Coronary artery (tissue), 2 donors: ENCODE results near the gene FOXG1.

Experiments used
- DNase-seq: peaks from one replicate; pipeline ENCODE4 v3.0.0-alpha.2; 2017; ENCODE audit warnings: low spot score
- H3K27ac ChIP-seq, 2 donors: fragments of 200-600 bp; sonication (generic); one replicate each; pipeline ENCODE4 v1.5.1; 2016 to 2019
- H3K4me3 ChIP-seq: fragments of 200-600 bp; sonication (generic); 2 replicates; pipeline ENCODE4 v1.5.1; 2016; ENCODE audit warnings: mild to moderate bottlenecking, moderate library complexity
- TF ChIP-seq, protein P1 (sequence below): fragments of 200-600 bp; sonication (generic); IDR thresholded peaks from one replicate; pipeline ENCODE4 v1.5.1; 2019; ENCODE audit warnings: antibody characterized with exemption

The FOXG1 gene

GRCh38 chr14:28778138-28779117 lies 11.8 kb downstream of the FOXG1 start:
- H3K27ac ChIP-seq = no peak overlapping the region
- TF ChIP-seq, protein P1, sequence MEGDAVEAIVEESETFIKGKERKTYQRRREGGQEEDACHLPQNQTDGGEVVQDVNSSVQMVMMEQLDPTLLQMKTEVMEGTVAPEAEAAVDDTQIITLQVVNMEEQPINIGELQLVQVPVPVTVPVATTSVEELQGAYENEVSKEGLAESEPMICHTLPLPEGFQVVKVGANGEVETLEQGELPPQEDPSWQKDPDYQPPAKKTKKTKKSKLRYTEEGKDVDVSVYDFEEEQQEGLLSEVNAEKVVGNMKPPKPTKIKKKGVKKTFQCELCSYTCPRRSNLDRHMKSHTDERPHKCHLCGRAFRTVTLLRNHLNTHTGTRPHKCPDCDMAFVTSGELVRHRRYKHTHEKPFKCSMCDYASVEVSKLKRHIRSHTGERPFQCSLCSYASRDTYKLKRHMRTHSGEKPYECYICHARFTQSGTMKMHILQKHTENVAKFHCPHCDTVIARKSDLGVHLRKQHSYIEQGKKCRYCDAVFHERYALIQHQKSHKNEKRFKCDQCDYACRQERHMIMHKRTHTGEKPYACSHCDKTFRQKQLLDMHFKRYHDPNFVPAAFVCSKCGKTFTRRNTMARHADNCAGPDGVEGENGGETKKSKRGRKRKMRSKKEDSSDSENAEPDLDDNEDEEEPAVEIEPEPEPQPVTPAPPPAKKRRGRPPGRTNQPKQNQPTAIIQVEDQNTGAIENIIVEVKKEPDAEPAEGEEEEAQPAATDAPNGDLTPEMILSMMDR = no peak
- DNase-seq = no peak
- H3K4me3 ChIP-seq = no peak overlapping the region

- no peak overlapping the region for H3K4me3 ChIP-seq
- DNase-seq = no peak
- TF ChIP-seq, protein P1 = no peak
- H3K27ac ChIP-seq = no peak overlapping the region
Measured at GRCh38 chr14:28779456-28779855, 12.9 kb downstream of the FOXG1 start.

DNA sequence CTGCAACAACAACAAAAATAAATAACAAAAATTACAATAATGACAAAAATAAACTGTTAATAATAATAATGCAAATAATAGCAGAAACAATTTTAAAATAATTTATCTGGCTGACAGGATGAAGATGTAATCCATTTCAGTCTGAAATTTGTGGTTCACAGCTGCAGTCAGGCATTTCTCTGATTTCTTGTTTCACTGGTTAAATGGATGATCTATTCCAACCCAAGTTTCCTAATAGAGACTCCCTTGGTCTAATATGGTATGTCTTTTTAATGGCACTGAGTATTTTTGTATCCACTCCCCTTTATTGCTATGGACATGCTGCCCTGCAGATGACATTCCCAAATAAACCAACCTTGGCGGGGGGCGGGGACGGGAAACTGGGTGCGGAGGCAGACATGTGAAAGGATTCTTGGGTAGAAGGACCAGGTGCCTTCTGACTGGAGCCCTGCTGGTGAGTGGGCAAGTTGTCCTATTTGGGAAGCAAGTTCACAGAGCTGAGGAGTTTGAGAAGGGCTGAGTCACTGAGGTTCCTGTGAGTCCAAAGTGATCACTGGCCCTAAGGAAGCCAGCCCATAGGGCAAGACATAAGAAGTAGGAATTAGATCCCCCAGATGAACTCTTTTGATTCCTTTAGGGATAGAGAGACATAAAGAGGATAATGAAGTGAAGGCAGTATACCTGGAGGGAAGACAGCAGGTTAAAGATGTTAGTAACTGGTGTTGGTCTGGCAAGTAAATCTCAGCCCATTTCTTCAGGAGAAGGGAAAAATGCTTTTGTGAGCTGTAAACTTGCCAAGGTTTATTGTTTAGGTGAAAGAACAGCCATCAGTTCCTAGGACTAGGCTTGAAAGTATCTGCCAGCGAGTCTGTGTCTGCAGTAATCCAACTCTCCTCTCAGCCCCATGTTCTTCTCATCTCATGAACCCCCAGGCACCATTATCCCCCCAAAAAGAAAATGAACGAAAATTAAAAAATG lies 14.5 kb downstream of the FOXG1 start:
- TF ChIP-seq, protein P1 = no peak
- Histone ChIP-seq H3K27ac (no peak overlapping the region), H3K4me3 (no peak overlapping the region)
- DNase-seq = no peak

DNA sequence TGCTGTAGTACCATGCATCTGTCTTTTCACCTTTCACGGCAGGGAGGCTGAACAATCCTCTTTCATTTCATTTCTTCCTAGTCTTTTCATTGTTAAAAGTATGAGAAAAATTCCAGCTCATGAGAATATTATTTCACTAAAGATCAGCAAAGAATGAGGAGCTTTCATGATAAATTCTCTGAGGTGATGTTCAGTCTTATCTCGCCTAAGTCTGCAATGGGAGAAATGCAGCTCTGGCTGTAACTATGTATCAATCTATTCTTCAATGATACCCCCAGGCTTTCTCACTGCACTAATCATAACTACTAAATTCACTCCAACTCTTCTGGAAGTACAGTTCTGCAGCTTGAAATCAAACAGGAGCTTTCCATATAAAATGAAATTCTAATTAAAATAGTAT lies 15.7 kb downstream of the FOXG1 start:
- TF ChIP-seq, protein P1 = no peak
- no peak for DNase-seq
- Histone ChIP-seq H3K27ac (no peak overlapping the region), H3K4me3 (no peak overlapping the region)

- TF ChIP-seq, protein P1 = no peak
- no peak for DNase-seq
- Histone ChIP-seq H3K27ac (no peak overlapping the region), H3K4me3 (no peak overlapping the region)
Measured at GRCh38 chr14:28783664-28784063, 17.1 kb downstream of the FOXG1 start.

- no peak for DNase-seq
- TF ChIP-seq, protein P1 = no peak
- H3K4me3 ChIP-seq = peak overlapping the region; percentile 62
- H3K27ac ChIP-seq = no peak overlapping the region
Measured at GRCh38 chr14:28784096-28785048, 17.8 kb downstream of the FOXG1 start.
